Measurements from ENCODE around the gene ARL8B. TPM values are rescaled to one million over a fixed set of nuclear protein-coding genes. Genes with fewer than 3 reads are reported as not detected.
"Not testable (repeated sequence)": the region's sequence is repeated elsewhere in the genome, so short reads cannot be mapped to it uniquely, and the experiment has no call there.

ARL8B gene
- total RNA-seq, 1 experiment from 2014 or later: 29.0 TPM

DNA sequence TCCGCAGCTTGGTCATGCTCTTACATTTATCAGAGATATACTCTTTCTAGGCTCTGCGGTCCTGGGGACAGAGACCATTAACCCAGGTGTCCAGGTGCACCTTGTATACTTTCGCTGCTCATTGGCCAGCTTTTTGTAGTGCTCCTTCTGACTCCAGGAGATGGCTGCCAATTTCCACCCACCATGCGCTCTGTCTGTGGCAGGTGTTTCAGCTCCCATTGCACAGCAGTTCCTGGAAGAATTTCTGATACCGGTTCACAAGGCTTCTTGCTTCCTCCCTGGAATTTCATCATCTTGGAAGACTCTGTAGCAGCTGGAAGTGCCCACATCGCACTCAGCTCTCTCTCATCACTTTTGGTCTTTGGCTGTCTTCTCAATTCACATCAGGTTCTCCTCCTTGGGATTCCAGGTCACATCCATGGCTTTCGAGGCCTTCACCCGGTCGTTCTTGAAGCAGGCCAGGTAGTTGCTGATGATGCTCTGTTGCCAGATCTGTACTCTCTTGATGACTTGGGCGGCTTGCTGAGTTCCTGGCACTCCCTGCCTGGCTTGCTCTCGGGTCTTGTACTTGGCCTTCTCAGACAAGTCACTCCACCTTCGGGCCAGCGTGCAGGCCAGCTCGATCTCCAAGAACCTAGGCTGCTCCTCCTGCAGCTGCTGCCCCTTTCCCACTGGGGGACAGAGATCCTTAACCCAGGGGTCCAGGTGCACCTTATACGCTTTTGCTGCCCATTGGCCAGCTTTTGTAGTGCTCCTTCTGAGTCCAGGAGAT lies 41.1 kb upstream of the ARL8B start:
- Mint-ChIP-seq H3K4me1 (peaks cover 10 to 11% of the 10 kb centered on the region in 2 experiments), H3K36me3 (ENCODE audit: insufficient read depth in 1 of 3, low read depth in 3 of 3) (no peaks in the 10 kb centered on the region), H3K27ac (no peak overlapping the region), H3K4me3 (no peak overlapping the region), H3K9me3 (no peaks in the 10 kb centered on the region), H3K27me3 (ENCODE audit: low read depth) (no peaks in the 10 kb centered on the region; the same call in 1 of the 2 replicates)
- H3K23ac ChIP-seq (ENCODE audit: insufficient read length, low read depth, low read length): no peak overlapping the region
- no peak overlapping the region for H3K14ac ChIP-seq (ENCODE audit: insufficient read depth, low read length)
- no peak overlapping the region for H3K18ac ChIP-seq (ENCODE audit: insufficient read length, low read depth, low read length)
- no peaks in the 10 kb centered on the region for H3K23me2 ChIP-seq (ENCODE audit: insufficient read length, low read depth, low read length, poor library complexity, severe bottlenecking)
- no peak overlapping the region for H4K8ac ChIP-seq (replicated peaks; ENCODE audit: insufficient read length, low read depth, low read length)
- H4K91ac ChIP-seq (ENCODE audit: insufficient read length, low read depth, low read length): no peak overlapping the region
- TF ChIP-seq, protein P1, sequence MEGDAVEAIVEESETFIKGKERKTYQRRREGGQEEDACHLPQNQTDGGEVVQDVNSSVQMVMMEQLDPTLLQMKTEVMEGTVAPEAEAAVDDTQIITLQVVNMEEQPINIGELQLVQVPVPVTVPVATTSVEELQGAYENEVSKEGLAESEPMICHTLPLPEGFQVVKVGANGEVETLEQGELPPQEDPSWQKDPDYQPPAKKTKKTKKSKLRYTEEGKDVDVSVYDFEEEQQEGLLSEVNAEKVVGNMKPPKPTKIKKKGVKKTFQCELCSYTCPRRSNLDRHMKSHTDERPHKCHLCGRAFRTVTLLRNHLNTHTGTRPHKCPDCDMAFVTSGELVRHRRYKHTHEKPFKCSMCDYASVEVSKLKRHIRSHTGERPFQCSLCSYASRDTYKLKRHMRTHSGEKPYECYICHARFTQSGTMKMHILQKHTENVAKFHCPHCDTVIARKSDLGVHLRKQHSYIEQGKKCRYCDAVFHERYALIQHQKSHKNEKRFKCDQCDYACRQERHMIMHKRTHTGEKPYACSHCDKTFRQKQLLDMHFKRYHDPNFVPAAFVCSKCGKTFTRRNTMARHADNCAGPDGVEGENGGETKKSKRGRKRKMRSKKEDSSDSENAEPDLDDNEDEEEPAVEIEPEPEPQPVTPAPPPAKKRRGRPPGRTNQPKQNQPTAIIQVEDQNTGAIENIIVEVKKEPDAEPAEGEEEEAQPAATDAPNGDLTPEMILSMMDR (conservative IDR thresholded peaks at IDR 0.05): no peak
- H3K4me2 ChIP-seq (ENCODE audit: insufficient read depth, insufficient read length, low read length): no peak overlapping the region
- H2AK5ac ChIP-seq (ENCODE audit: insufficient read length, low read length): no peak overlapping the region
- H2BK15ac ChIP-seq (ENCODE audit: low read depth, low read length): no peak overlapping the region
- no peak overlapping the region for H3K27ac ChIP-seq (ENCODE audit: insufficient read length, low read depth, low read length)
- no peak overlapping the region for H2BK120ac ChIP-seq (ENCODE audit: low read depth, low read length, poor library complexity, severe bottlenecking)
- WGBS (ENCODE audit: extremely low coverage, insufficient read length, low lambda C conversion rate): no CpG with 5 or more reads among the region's 15 CpGs
- no peak overlapping the region for H3K9ac ChIP-seq (ENCODE audit: extremely low read depth, insufficient read length, low read length)
- no peaks in the 10 kb centered on the region for H3K79me2 ChIP-seq (ENCODE audit: insufficient read depth, low read length)
- H3K9me3 ChIP-seq (ENCODE audit: control insufficient read depth, low read depth, low read length): no peaks in the 10 kb centered on the region
- no peak overlapping the region for H2BK5ac ChIP-seq (ENCODE audit: insufficient read length, low read length)
- H2BK12ac ChIP-seq (ENCODE audit: insufficient read length, low read depth, low read length): no peak overlapping the region
- no peaks in the 10 kb centered on the region for H4K20me1 ChIP-seq (ENCODE audit: control insufficient read depth, insufficient read depth, insufficient read length)
- no peaks in the 10 kb centered on the region for H3K4me1 ChIP-seq (ENCODE audit: insufficient read depth, low read length)
- no peak overlapping the region for H2AFZ ChIP-seq (ENCODE audit: low read length)
- H3K79me1 ChIP-seq (ENCODE audit: insufficient read depth, low read depth, low read length, poor library complexity, severe bottlenecking): no peaks in the 10 kb centered on the region
- H3K27me3 ChIP-seq (ENCODE audit: insufficient read depth, low read length): no peaks in the 10 kb centered on the region
- no peak overlapping the region for H3T11ph ChIP-seq (ENCODE audit: low read length)
- no peak overlapping the region for H4K5ac ChIP-seq (ENCODE audit: insufficient read length, low read depth, low read length)
- DNase-seq: no peak
- H2BK20ac ChIP-seq (ENCODE audit: low read depth, low read length, poor library complexity, severe bottlenecking): no peak overlapping the region
- H3K4ac ChIP-seq (ENCODE audit: low read depth, low read length): no peak overlapping the region
- H3K56ac ChIP-seq (ENCODE audit: insufficient read length, low read depth, low read length): no peak overlapping the region

GRCh38 chr3:5081973-5082788 lies 39.9 kb upstream of the ARL8B start:
- not testable (repeated sequence) for H3K9me3 Mint-ChIP-seq; H3K23ac ChIP-seq (ENCODE audit: insufficient read length, low read depth, low read length); H2BK15ac ChIP-seq (ENCODE audit: low read depth, low read length); H3K56ac ChIP-seq (ENCODE audit: insufficient read length, low read depth, low read length); H3K79me2 ChIP-seq (ENCODE audit: insufficient read depth, low read length); H3K23me2 ChIP-seq (ENCODE audit: insufficient read length, low read depth, low read length, poor library complexity, severe bottlenecking); H4K5ac ChIP-seq (ENCODE audit: insufficient read length, low read depth, low read length); H2BK20ac ChIP-seq (ENCODE audit: low read depth, low read length, poor library complexity, severe bottlenecking); H2BK12ac ChIP-seq (ENCODE audit: insufficient read length, low read depth, low read length); DNase-seq; H2BK120ac ChIP-seq (ENCODE audit: low read depth, low read length, poor library complexity, severe bottlenecking); H3K14ac ChIP-seq (ENCODE audit: insufficient read depth, low read length); H3K4me3 Mint-ChIP-seq; H3T11ph ChIP-seq (ENCODE audit: low read length); H4K8ac ChIP-seq (replicated peaks; ENCODE audit: insufficient read length, low read depth, low read length); H3K4ac ChIP-seq (ENCODE audit: low read depth, low read length); H3K27me3 ChIP-seq (ENCODE audit: insufficient read depth, low read length); H3K4me2 ChIP-seq (ENCODE audit: insufficient read depth, insufficient read length, low read length); H3K9me3 ChIP-seq (ENCODE audit: control insufficient read depth, low read depth, low read length); H2AFZ ChIP-seq (ENCODE audit: low read length); H3K79me1 ChIP-seq (ENCODE audit: insufficient read depth, low read depth, low read length, poor library complexity, severe bottlenecking); H3K27ac Mint-ChIP-seq; H4K91ac ChIP-seq (ENCODE audit: insufficient read length, low read depth, low read length); H3K27me3 Mint-ChIP-seq (ENCODE audit: low read depth); H3K36me3 Mint-ChIP-seq (ENCODE audit: insufficient read depth in 1 of 3, low read depth in 3 of 3); H3K9ac ChIP-seq (ENCODE audit: extremely low read depth, insufficient read length, low read length); H4K20me1 ChIP-seq (ENCODE audit: control insufficient read depth, insufficient read depth, insufficient read length); H3K4me1 ChIP-seq (ENCODE audit: insufficient read depth, low read length); H2AK5ac ChIP-seq (ENCODE audit: insufficient read length, low read length); H2BK5ac ChIP-seq (ENCODE audit: insufficient read length, low read length); H3K18ac ChIP-seq (ENCODE audit: insufficient read length, low read depth, low read length); H3K27ac ChIP-seq (ENCODE audit: insufficient read length, low read depth, low read length)
- peaks cover 10 to 11% of the 10 kb centered on the region in 2 experiments for H3K4me1 Mint-ChIP-seq
- WGBS (ENCODE audit: extremely low coverage, insufficient read length, low lambda C conversion rate): no CpG with 5 or more reads among the region's 18 CpGs
